ENCODE results near the gene CCBE1.

GRCh38 chr18:59562751-59563150 lies 134.5 kb downstream of the CCBE1 start:
- no peak for TF ChIP-seq CTCF (IDR thresholded peaks at IDR 0.05)
- TF ChIP-seq RAD21 (IDR thresholded peaks at IDR 0.05; ENCODE audit: low read length) = no peak
- TF ChIP-seq IRF3 (IDR thresholded peaks at IDR 0.05; ENCODE audit: low read depth, low read length) = no peak
- no peak for TF ChIP-seq POLR2AphosphoS5 (IDR thresholded peaks at IDR 0.05; ENCODE audit: low read depth, low read length)
- TF ChIP-seq EZH2phosphoT487 (IDR thresholded peaks at IDR 0.05; ENCODE audit: borderline replicate concordance, low read depth) = no peak
- no peak for TF ChIP-seq YY1 (IDR thresholded peaks at IDR 0.05; ENCODE audit: low read depth)
- TF ChIP-seq MAX (IDR thresholded peaks at IDR 0.05; ENCODE audit: low read depth) = no peak
- no peak for TF ChIP-seq REST (IDR thresholded peaks at IDR 0.05; ENCODE audit: low read depth, low read length)
- TF ChIP-seq JUND (IDR thresholded peaks at IDR 0.05) = no peak
- no peak for TF ChIP-seq TCF12 (IDR thresholded peaks at IDR 0.05)
- TF ChIP-seq TAF1 (IDR thresholded peaks at IDR 0.05; ENCODE audit: borderline replicate concordance, low read depth, low read length) = no peak
